ENCODE measurements around the gene TREML1.

DNA sequence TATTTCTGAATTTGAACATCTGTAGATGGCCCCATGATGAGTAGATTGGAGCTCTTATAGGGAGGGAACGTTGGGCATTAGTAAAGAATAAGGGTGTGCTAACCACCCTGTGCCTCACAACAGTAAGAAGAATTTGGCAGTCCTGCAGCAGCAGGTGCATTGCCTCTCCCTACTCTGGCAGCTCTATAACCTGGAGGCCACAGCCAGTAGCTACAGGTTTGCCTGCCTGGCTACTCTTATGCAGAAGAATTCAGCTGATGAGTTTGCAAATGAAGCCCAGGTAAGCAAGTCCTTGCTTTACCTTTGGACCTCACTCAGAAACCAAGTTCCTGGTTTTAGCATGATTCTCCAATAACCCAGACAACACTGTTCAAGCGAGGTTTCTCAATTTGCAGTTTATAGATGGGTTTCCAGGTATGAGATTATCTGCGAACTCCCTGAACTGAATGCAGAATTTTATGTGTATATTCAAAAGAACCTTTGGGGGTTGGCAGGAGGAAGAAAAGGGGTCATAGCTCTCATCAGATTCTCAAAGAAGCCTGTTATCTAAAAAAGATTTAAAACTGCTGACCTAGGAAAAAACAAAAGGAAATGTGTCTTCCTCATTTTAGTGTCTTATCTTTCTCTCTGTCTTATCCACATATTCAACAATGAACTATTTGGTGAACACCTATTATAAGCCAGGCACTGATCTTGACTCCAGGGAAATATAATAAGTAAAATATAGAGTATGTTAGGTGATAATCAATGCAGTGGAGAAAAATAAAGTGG, 18.9 kb downstream of the TREML1 start:
- TF ChIP-seq EZH2 (IDR thresholded peaks at IDR 0.05; ENCODE audit: low read depth, unreplicated experiment), result no peak
- no peak for TF ChIP-seq CTCF (conservative IDR thresholded peaks at IDR 0.05; ENCODE audit: low read depth in 2 of 2)
- no peak for TF ChIP-seq CREB1 (CRISPR knock-in tag; IDR thresholded peaks at IDR 0.05; ENCODE audit: low read depth)
- TF ChIP-seq POLR2AphosphoS5 (IDR thresholded peaks at IDR 0.05; ENCODE audit: low read depth), result no peak
- TF ChIP-seq, protein P1, sequence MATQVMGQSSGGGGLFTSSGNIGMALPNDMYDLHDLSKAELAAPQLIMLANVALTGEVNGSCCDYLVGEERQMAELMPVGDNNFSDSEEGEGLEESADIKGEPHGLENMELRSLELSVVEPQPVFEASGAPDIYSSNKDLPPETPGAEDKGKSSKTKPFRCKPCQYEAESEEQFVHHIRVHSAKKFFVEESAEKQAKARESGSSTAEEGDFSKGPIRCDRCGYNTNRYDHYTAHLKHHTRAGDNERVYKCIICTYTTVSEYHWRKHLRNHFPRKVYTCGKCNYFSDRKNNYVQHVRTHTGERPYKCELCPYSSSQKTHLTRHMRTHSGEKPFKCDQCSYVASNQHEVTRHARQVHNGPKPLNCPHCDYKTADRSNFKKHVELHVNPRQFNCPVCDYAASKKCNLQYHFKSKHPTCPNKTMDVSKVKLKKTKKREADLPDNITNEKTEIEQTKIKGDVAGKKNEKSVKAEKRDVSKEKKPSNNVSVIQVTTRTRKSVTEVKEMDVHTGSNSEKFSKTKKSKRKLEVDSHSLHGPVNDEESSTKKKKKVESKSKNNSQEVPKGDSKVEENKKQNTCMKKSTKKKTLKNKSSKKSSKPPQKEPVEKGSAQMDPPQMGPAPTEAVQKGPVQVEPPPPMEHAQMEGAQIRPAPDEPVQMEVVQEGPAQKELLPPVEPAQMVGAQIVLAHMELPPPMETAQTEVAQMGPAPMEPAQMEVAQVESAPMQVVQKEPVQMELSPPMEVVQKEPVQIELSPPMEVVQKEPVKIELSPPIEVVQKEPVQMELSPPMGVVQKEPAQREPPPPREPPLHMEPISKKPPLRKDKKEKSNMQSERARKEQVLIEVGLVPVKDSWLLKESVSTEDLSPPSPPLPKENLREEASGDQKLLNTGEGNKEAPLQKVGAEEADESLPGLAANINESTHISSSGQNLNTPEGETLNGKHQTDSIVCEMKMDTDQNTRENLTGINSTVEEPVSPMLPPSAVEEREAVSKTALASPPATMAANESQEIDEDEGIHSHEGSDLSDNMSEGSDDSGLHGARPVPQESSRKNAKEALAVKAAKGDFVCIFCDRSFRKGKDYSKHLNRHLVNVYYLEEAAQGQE (IDR thresholded peaks at IDR 0.05; ENCODE audit: unreplicated experiment), result no peak
- no peak for TF ChIP-seq EZH2phosphoT487 (IDR thresholded peaks at IDR 0.05; ENCODE audit: unreplicated experiment)
- no peak for TF ChIP-seq NANOG (IDR thresholded peaks at IDR 0.05; ENCODE audit: borderline replicate concordance)
- TF ChIP-seq ETS1 (IDR thresholded peaks at IDR 0.05), result no peak
- no peak for TF ChIP-seq ZNF114 (CRISPR knock-in tag; IDR thresholded peaks at IDR 0.05)
- no peak for TF ChIP-seq ZNF331 (CRISPR knock-in tag; IDR thresholded peaks at IDR 0.05; ENCODE audit: low read depth)

Measured in GM23338 (cell line).